A549 (cell line): ENCODE measurements around the gene CHRNA4. TPM values are rescaled to one million over a fixed set of nuclear protein-coding genes. Genes with fewer than 3 reads are reported as not detected.

ENCODE experiments used
- ATAC-seq, 2 experiments: fragments of 200-7000 bp in 1 of 2; fragments of >200 bp in 1 of 2; cut with Nextera tagmentation in 1 of 2; cut with Tn5 transposase in 1 of 2; 3 replicates each; pipeline versions ENCODE4 v1.8.0 to v1.9.1; 2018 to 2020; ENCODE audit warnings: mild to moderate bottlenecking in 1 of 2, moderate library complexity in 1 of 2
- CTCF ChIA-PET: fragments of 300-600 bp; sonication (Branson Sonifier 250); formaldehyde crosslinking; extraction: SDS; loops from one replicate; lab custom pipeline; 2021; ENCODE audit warnings: antibody characterized with exemption, inconsistent platforms; lab: Yijun Ruan, JAX
- POLR2A ChIA-PET: fragments of 350-600 bp; formaldehyde crosslinking; extraction: SDS; loops from one replicate; lab custom pipeline; 2021; ENCODE audit warnings: antibody characterized with exemption, inconsistent platforms; lab: Yijun Ruan, JAX
- DNase-seq, 2 experiments: peaks; one replicate each; pipeline versions ENCODE4 v3.0.0 to v3.0.0-alpha.2; 2011 to 2016; ENCODE audit warnings: low read depth in 1 of 2, low spot score in 1 of 2
- FAIRE-seq: peaks from 2 replicates; lab custom pipeline; 2011; peaks lifted over from hg19 to GRCh38; lab: Jason Lieb, UNC
- H3K27ac ChIP-seq, 2 experiments: fragments of >200 bp; sonication (Bioruptor Twin); formaldehyde crosslinking; 3 replicates each; pipeline ENCODE4 v1.5.1; 2016 to 2017
- H3K4me1 ChIP-seq: fragments of >200 bp; sonication (Bioruptor Twin); formaldehyde crosslinking; 3 replicates; pipeline ENCODE4 v1.6.1; 2016
- H3K4me2 ChIP-seq: fragments of >200 bp; sonication (Bioruptor Twin); formaldehyde crosslinking; 3 replicates; pipeline ENCODE4 v1.6.1; 2016
- H3K4me3 ChIP-seq: fragments of >200 bp; sonication (Bioruptor Twin); formaldehyde crosslinking; 3 replicates; pipeline ENCODE4 v1.5.1; 2016
- H3K9me3 ChIP-seq: fragments of >200 bp; sonication (Bioruptor Twin); formaldehyde crosslinking; 3 replicates; pipeline ENCODE4 v1.6.1; 2016
- BHLHE40 ChIP-seq: IDR thresholded peaks from 2 replicates; pipeline ENCODE4 v1.6.1; 2012; ENCODE audit warnings: low read depth, low read length, inconsistent platforms
- EHF ChIP-seq: fragments of 250-450 bp; sonication (Bioruptor Pico); IDR thresholded peaks from 2 replicates; pipeline ENCODE4 v1.5.0; 2020; ENCODE audit warnings: mild to moderate bottlenecking
- EHMT2 ChIP-seq: fragments of 200-600 bp; sonication (generic); IDR thresholded peaks from 2 replicates; pipeline ENCODE4 v1.6.1; 2016; ENCODE audit warnings: antibody characterized with exemption, low read depth, mild to moderate bottlenecking, moderate library complexity
- FOSB ChIP-seq: fragments of 250-450 bp; sonication (Bioruptor Pico); IDR thresholded peaks from 2 replicates; pipeline ENCODE4 v1.5.0; 2020; ENCODE audit warnings: mild to moderate bottlenecking, moderate library complexity
- FOSL2 ChIP-seq, 2 experiments: fragments of 450-650 bp in 1 of 2; fragments of >200 bp in 1 of 2; sonication (Bioruptor Twin) in 1 of 2; formaldehyde crosslinking; IDR thresholded peaks; 2 replicates each; pipeline versions ENCODE4 v1.5.0 to v1.6.1; 2016 to 2020; ENCODE audit warnings: mild to moderate bottlenecking in 1 of 2, moderate library complexity in 1 of 2
- HOXB13 ChIP-seq: fragments of 250-450 bp; sonication (Bioruptor Pico); IDR thresholded peaks from 2 replicates; pipeline ENCODE4 v1.5.0; 2020; ENCODE audit warnings: low read depth, mild to moderate bottlenecking, moderate library complexity
- HOXB5 ChIP-seq: fragments of 250-450 bp; sonication (Bioruptor Pico); IDR thresholded peaks from 2 replicates; pipeline ENCODE4 v1.5.0; 2020; ENCODE audit warnings: mild to moderate bottlenecking, moderate library complexity
- KDM5A ChIP-seq: fragments of 200-600 bp; sonication (generic); IDR thresholded peaks from 2 replicates; pipeline ENCODE4 v1.6.1; 2016; ENCODE audit warnings: antibody characterized with exemption, mild to moderate bottlenecking
- MAFK ChIP-seq: fragments of 450-650 bp; IDR thresholded peaks from 2 replicates; pipeline ENCODE4 v1.6.1; 2014; ENCODE audit not compliant: partially characterized antibody
- MAZ ChIP-seq: fragments of 150-350 bp; IDR thresholded peaks from 2 replicates; pipeline ENCODE4 v1.6.1; 2014; ENCODE audit warnings: antibody characterized with exemption, low read depth, low read length, borderline replicate concordance
- NFE2L2 ChIP-seq: fragments of 150-350 bp; conservative IDR thresholded peaks from 2 replicates; pipeline ENCODE4 v1.6.1; 2014; ENCODE audit warnings: low read length
- NR3C1 ChIP-seq: fragments of >200 bp; sonication (Bioruptor Twin); formaldehyde crosslinking; IDR thresholded peaks from 3 replicates; pipeline ENCODE4 v1.6.1; 2017
- POLR2AphosphoS2 ChIP-seq: conservative IDR thresholded peaks from 2 replicates; pipeline ENCODE4 v1.6.1; 2012; ENCODE audit warnings: low read length, improper control_type of control experiment, inconsistent platforms
- RCOR1 ChIP-seq: fragments of 150-350 bp; IDR thresholded peaks from 2 replicates; pipeline ENCODE4 v1.6.1; 2014; ENCODE audit warnings: antibody characterized with exemption, low read length, low read depth
- RFX5 ChIP-seq: fragments of 450-650 bp; IDR thresholded peaks from 2 replicates; pipeline ENCODE4 v1.7.1; 2014; ENCODE audit warnings: antibody characterized with exemption, mild to moderate bottlenecking, moderate library complexity
- RNF2 ChIP-seq: fragments of 200-600 bp; sonication (generic); IDR thresholded peaks from 2 replicates; pipeline ENCODE4 v1.6.1; 2016; ENCODE audit warnings: low read depth, mild to moderate bottlenecking, antibody characterized with exemption, moderate library complexity, borderline replicate concordance
- SMC3 ChIP-seq: fragments of >200 bp; sonication (Bioruptor Twin); formaldehyde crosslinking; IDR thresholded peaks from 3 replicates; pipeline ENCODE4 v1.6.1; 2018; ENCODE audit warnings: inconsistent platforms
- TFCP2L1 ChIP-seq: fragments of 250-450 bp; sonication (Bioruptor Pico); IDR thresholded peaks from 2 replicates; pipeline ENCODE4 v1.5.0; 2021; ENCODE audit warnings: mild to moderate bottlenecking
- ZSCAN20 ChIP-seq: fragments of 250-450 bp; sonication (Bioruptor Pico); IDR thresholded peaks from 2 replicates; pipeline ENCODE4 v1.8.0; 2022; ENCODE audit warnings: mild to moderate bottlenecking, moderate library complexity
- WGBS: methylation state at CpG from one replicate; pipeline ENCODE4 v1.1.6; 2017; ENCODE audit errors: missing lambda C conversion rate; 5-methylcytosine and 5-hydroxymethylcytosine counted together
- polyA plus RNA-seq, 4 experiments: library from polyadenylated mRNA; depleted of rRNA in 3 of 4; stranded (reverse); fragments of >200 nt; fragmentation: RNase III in 1 of 4; extraction: RNeasy Plus Mini Kit Qiagen cat#74134 plus additional on column Dnase treatment in 1 of 4; gene quantifications; 2 replicates in 3 of 4; 3 replicates in 1 of 4; pipeline ENCODE4 v1.2.3, GENCODE V29; 2011 to 2017
- TF ChIP-seq, protein P1 (sequence below): fragments of >200 bp; sonication (Bioruptor Twin); formaldehyde crosslinking; IDR thresholded peaks from 3 replicates; pipeline ENCODE4 v1.6.1; 2016
- TF ChIP-seq, protein P2 (sequence below): fragments of 250-450 bp; sonication (Bioruptor Pico); IDR thresholded peaks from 2 replicates; pipeline ENCODE4 v1.5.0; 2020; ENCODE audit warnings: low read depth, mild to moderate bottlenecking, moderate library complexity
- TF ChIP-seq, protein P3 (sequence below): IDR thresholded peaks from 2 replicates; pipeline ENCODE4 v1.6.1; 2012
- TF ChIP-seq, protein P4 (sequence below): fragments of 250-450 bp; sonication (Bioruptor Pico); IDR thresholded peaks from 2 replicates; pipeline ENCODE4 v1.5.0; 2021; ENCODE audit warnings: mild to moderate bottlenecking, moderate library complexity, borderline replicate concordance

The CHRNA4 gene
- polyA plus RNA-seq, 2 of the 4 experiments (the other 2 are of a cell fraction): 0.03 to 0.23 TPM

DNA sequence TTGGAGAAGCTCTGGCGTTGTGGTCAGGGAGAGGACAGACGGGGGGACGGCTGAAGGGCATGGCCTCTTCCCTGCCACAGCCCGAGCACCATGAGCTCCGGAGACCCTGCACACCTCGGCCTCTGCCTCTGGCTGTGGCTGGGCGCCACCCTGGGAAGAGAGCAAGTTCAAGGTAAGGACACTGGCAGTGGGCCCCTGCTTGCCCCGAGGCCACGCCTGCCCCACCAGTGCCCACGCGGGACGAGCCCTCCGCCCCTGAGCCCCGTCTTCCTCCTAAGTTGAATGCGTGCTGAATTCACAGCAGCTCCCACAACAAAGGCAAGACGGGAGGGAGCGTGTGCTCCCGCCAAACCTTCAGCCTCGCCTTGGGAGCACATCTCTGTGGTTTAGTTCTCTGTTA lies 66.1 kb downstream of the CHRNA4 start:
- Histone ChIP-seq H3K27ac (0 out of 6 replicates have a peak overlapping the region, but pooled peaks of 1 of the 2 experiments have one; percentile 17), H3K9me3 (no peaks in the 10 kb centered on the region), H3K4me1 (peaks cover 23% of the 10 kb centered on the region; the same call in 2 of the 3 replicates), H3K4me3 (no peak overlapping the region), H3K4me2 (no peak overlapping the region)
- no peak for DNase-seq
- ATAC-seq: peak in 1 of 2 experiments; percentile 4; a peak in 2 of 6 replicates
- ChIA-PET POLR2A (no interaction called here), CTCF (interaction anchor here (0.8 to 30.4 kb wide), 7 partner anchors 14 to 679 kb away, joined by 3 to 401 read pairs (median 6); no protein-coding TSS in a partner anchor)
- no peak for FAIRE-seq
- TF ChIP-seq HOXB5 (CRISPR knock-in tag) (no peak), TFCP2L1 (no peak), SMC3 (no peak), EHF (no peak), MAZ (no peak)
- TF ChIP-seq, protein P1, sequence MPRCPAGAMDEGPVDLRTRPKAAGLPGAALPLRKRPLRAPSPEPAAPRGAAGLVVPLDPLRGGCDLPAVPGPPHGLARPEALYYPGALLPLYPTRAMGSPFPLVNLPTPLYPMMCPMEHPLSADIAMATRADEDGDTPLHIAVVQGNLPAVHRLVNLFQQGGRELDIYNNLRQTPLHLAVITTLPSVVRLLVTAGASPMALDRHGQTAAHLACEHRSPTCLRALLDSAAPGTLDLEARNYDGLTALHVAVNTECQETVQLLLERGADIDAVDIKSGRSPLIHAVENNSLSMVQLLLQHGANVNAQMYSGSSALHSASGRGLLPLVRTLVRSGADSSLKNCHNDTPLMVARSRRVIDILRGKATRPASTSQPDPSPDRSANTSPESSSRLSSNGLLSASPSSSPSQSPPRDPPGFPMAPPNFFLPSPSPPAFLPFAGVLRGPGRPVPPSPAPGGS: no peak
- TF ChIP-seq, protein P2, sequence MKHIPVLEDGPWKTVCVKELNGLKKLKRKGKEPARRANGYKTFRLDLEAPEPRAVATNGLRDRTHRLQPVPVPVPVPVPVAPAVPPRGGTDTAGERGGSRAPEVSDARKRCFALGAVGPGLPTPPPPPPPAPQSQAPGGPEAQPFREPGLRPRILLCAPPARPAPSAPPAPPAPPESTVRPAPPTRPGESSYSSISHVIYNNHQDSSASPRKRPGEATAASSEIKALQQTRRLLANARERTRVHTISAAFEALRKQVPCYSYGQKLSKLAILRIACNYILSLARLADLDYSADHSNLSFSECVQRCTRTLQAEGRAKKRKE (CRISPR knock-in tag): no peak
- WGBS: 69% methylated on average over 16 of the region's 19 CpGs

DNA sequence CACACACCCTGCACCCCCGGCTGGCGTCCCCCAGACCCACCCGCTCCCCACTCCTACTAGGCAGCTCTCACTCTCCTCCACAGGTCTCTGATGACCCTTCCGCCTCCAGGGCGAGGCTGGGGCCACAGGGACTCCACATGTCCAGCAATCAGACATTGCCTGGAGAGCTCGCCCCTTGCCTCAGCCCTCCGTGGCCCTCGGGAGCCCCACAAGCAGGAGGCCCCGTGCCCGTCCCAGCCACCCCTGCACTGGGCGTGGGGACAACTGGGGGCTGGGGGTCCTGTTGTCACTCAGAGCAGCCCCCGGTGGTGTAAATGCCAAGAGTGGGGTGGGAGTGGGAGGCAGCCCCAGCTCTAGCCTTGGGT lies 66.6 kb downstream of the CHRNA4 start:
- TF ChIP-seq RFX5: no peak
- no peak for TF ChIP-seq NR3C1
- TF ChIP-seq, protein P1: no peak
- TF ChIP-seq MAFK: no peak
- no peak for TF ChIP-seq FOSB (CRISPR knock-in tag)
- no peak for TF ChIP-seq POLR2AphosphoS2
- TF ChIP-seq ZSCAN20 (CRISPR knock-in tag): no peak
- no peak for TF ChIP-seq RCOR1
- no peak for TF ChIP-seq BHLHE40
- TF ChIP-seq NFE2L2: no peak
- no peak for TF ChIP-seq RNF2
- TF ChIP-seq, protein P3, sequence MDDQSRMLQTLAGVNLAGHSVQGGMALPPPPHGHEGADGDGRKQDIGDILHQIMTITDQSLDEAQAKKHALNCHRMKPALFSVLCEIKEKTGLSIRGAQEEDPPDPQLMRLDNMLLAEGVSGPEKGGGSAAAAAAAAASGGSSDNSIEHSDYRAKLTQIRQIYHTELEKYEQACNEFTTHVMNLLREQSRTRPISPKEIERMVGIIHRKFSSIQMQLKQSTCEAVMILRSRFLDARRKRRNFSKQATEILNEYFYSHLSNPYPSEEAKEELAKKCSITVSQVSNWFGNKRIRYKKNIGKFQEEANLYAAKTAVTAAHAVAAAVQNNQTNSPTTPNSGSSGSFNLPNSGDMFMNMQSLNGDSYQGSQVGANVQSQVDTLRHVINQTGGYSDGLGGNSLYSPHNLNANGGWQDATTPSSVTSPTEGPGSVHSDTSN: no peak
- TF ChIP-seq, protein P4, sequence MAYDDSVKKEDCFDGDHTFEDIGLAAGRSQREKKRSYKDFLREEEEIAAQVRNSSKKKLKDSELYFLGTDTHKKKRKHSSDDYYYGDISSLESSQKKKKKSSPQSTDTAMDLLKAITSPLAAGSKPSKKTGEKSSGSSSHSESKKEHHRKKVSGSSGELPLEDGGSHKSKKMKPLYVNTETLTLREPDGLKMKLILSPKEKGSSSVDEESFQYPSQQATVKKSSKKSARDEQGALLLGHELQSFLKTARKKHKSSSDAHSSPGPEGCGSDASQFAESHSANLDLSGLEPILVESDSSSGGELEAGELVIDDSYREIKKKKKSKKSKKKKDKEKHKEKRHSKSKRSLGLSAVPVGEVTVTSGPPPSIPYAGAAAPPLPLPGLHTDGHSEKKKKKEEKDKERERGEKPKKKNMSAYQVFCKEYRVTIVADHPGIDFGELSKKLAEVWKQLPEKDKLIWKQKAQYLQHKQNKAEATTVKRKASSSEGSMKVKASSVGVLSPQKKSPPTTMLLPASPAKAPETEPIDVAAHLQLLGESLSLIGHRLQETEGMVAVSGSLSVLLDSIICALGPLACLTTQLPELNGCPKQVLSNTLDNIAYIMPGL (CRISPR knock-in tag): no peak
- TF ChIP-seq EHMT2: no peak
- no peak for TF ChIP-seq FOSL2 (IDR thresholded peaks at IDR 0.05)
- TF ChIP-seq FOSL2 (CRISPR knock-in tag; IDR thresholded peaks at IDR 0.05): no peak
- TF ChIP-seq KDM5A: no peak
- TF ChIP-seq HOXB13 (CRISPR knock-in tag): no peak
- TF ChIP-seq, all 56 proteins: peak for 0
- FAIRE-seq (no peak), ATAC-seq (no peak), DNase-seq (no peak)
- H3K9me3 ChIP-seq: no peaks in the 10 kb centered on the region
- H3K4me1 ChIP-seq: peaks cover 23% of the 10 kb centered on the region; the same call in 2 of the 3 replicates
- ChIA-PET POLR2A (no interaction called here), CTCF (interaction anchor here (0.8 to 30.4 kb wide), 8 partner anchors 14 to 680 kb away, joined by 3 to 401 read pairs (median 6); no protein-coding TSS in a partner anchor)
- WGBS: 92% methylated on average over 9 of the region's 12 CpGs
- no peak overlapping the region for H3K4me3 ChIP-seq
- no peak overlapping the region for H3K4me2 ChIP-seq
- H3K27ac ChIP-seq: peak overlapping the region in 1 of 2 experiments; percentile 77; a peak in 2 of 6 replicates
